ENCODE data around the gene G6PC2.

Gene G6PC2

DNA sequence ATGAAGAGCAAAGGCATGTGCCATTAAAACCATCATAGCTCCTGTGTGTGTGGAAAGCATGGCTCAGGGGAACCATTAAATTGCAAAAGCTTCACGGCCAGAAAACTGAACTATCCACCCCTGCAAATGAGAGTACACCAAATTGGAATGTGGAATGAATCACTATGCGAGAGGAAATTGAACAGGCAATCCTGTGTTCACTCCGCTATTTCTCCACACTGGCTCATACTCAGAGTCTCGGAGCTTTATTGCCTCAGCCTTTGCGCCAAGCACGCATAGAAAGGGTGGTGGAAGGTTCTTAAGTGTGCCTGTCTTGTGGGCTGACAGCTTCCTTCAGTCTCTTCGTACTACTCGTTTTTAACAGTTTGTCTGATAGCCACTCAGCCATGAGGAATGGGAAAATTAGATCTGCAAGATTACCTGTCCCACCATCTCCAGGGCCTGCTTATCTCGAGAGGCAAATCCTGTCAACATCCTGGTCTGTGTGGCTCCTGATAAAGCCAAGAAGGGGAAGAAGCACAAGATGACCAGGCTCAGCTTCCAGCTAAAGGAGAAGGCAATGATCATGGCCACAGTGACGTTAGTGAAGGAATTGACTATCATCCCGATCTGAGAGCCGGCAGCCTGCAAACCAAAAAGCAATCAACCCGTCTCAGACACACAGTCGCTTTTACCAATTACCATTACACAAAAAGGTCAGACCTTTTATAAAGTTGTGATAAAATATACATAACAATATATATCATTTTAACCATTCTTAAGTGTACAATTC is 34.9 kb downstream of the G6PC2 start:
- no peak overlapping the region for H3K4me3 ChIP-seq (ENCODE audit: low read depth, low read length)
- TF ChIP-seq, protein P1, sequence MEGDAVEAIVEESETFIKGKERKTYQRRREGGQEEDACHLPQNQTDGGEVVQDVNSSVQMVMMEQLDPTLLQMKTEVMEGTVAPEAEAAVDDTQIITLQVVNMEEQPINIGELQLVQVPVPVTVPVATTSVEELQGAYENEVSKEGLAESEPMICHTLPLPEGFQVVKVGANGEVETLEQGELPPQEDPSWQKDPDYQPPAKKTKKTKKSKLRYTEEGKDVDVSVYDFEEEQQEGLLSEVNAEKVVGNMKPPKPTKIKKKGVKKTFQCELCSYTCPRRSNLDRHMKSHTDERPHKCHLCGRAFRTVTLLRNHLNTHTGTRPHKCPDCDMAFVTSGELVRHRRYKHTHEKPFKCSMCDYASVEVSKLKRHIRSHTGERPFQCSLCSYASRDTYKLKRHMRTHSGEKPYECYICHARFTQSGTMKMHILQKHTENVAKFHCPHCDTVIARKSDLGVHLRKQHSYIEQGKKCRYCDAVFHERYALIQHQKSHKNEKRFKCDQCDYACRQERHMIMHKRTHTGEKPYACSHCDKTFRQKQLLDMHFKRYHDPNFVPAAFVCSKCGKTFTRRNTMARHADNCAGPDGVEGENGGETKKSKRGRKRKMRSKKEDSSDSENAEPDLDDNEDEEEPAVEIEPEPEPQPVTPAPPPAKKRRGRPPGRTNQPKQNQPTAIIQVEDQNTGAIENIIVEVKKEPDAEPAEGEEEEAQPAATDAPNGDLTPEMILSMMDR (IDR thresholded peaks at IDR 0.05; ENCODE audit: low read depth, low read length), result no peak
- TF ChIP-seq, protein P2, sequence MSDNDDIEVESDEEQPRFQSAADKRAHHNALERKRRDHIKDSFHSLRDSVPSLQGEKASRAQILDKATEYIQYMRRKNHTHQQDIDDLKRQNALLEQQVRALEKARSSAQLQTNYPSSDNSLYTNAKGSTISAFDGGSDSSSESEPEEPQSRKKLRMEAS (IDR thresholded peaks at IDR 0.05; ENCODE audit: low read depth, low read length), result no peak
- TF ChIP-seq POLR2A (IDR thresholded peaks at IDR 0.05; ENCODE audit: extremely low read depth, insufficient read length) (no peak), MYC (IDR thresholded peaks at IDR 0.05; ENCODE audit: low read depth, low read length) (no peak)
- DNase-seq (ENCODE audit: low read depth), result peak; percentile 57

DNA sequence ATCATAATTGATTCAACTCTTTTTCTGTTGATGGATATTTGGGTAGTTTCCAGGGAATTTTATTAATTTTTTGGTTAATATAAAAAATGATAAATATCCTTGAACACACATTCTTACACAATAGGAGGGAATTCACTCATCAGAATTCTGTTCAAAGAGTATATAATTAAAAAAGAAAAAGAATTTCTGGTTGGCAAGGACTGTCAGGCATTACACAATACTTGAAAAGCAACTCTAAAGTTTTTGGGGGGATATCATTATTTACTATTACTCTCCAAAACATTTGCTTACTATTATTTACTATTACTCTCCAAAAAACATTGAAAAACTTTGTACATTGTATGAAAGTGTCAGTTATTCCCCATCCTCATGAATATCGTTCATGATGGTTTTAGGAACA is 38.0 kb downstream of the G6PC2 start:
- DNase-seq (ENCODE audit: low read depth), result no peak
- TF ChIP-seq MYC (IDR thresholded peaks at IDR 0.05; ENCODE audit: low read depth, low read length) (no peak), POLR2A (IDR thresholded peaks at IDR 0.05; ENCODE audit: extremely low read depth, insufficient read length) (no peak)
- TF ChIP-seq, protein P2 (IDR thresholded peaks at IDR 0.05; ENCODE audit: low read depth, low read length), result no peak
- TF ChIP-seq, protein P1 (IDR thresholded peaks at IDR 0.05; ENCODE audit: low read depth, low read length), result no peak
- H3K4me3 ChIP-seq (ENCODE audit: low read depth, low read length), result no peak overlapping the region

DNA sequence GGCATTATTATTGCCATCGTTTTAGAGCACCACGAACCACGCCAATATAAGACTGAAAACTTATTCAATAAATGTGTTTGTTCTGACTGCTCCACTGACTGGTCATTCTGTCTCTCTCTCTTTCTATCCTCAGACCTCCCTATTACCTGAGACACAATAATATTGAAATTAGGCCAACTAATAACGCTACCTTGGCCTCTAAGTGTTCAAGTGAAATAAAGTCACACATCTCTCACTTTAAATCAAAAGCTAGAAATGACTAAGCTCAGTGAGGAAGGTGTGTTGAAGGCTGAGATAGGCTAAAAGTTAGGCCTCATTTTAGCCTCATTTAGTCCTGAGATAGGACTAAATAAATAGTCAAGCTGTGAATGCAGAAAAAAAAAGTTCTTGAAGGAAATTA is 38.8 kb downstream of the G6PC2 start:
- H3K4me3 ChIP-seq (ENCODE audit: low read depth, low read length), result no peak overlapping the region
- DNase-seq (ENCODE audit: low read depth), result no peak
- TF ChIP-seq POLR2A (IDR thresholded peaks at IDR 0.05; ENCODE audit: extremely low read depth, insufficient read length) (no peak), MYC (IDR thresholded peaks at IDR 0.05; ENCODE audit: low read depth, low read length) (no peak)
- TF ChIP-seq, protein P1 (IDR thresholded peaks at IDR 0.05; ENCODE audit: low read depth, low read length), result no peak
- TF ChIP-seq, protein P2 (IDR thresholded peaks at IDR 0.05; ENCODE audit: low read depth, low read length), result no peak

DNA sequence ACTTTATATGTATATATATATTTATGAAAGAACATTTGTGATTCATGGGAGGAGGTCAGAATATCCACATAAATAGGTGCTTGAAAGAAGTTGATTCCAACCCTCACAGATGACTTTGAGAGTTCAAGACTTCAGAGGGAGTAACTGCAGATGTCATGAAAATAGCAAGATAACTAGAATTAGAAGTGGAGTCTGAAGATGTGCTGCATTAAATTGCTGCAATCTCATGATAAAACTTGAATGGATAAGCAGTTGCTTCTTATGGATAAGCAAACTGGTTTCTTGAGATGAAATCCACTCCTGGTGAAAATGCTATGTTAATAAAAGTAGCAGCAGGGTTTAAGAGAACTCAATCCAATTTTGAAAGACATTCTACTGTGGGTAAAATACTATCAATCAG is 40.2 kb downstream of the G6PC2 start:
- no peak overlapping the region for H3K4me3 ChIP-seq (ENCODE audit: low read depth, low read length)
- no peak for DNase-seq (ENCODE audit: low read depth)
- TF ChIP-seq, protein P1 (IDR thresholded peaks at IDR 0.05; ENCODE audit: low read depth, low read length), result no peak
- no peak for TF ChIP-seq MYC (IDR thresholded peaks at IDR 0.05; ENCODE audit: low read depth, low read length)
- no peak for TF ChIP-seq POLR2A (IDR thresholded peaks at IDR 0.05; ENCODE audit: extremely low read depth, insufficient read length)
- TF ChIP-seq, protein P2 (IDR thresholded peaks at IDR 0.05; ENCODE audit: low read depth, low read length), result no peak

DNA sequence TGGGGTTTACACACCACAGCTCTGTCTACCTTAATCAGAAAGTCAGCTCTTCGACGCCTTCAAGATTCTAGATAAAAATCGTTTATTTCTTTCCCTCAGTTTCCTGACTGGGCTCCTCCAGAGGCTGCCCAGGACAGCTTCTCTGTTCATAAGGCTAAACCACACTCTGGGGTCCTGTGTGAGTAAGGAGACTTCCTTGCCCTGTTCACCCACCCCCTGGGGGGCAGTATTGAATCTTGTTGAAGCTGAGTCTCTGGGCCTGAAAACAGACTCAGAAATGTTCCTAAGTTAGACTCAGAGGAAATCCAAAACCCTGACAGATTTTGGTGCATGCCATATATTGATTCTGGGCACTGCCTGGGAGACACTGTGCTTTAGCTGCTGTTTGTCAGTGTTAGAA is 43.0 kb downstream of the G6PC2 start:
- no peak for TF ChIP-seq POLR2A (IDR thresholded peaks at IDR 0.05; ENCODE audit: extremely low read depth, insufficient read length)
- TF ChIP-seq, protein P2 (IDR thresholded peaks at IDR 0.05; ENCODE audit: low read depth, low read length), result no peak
- TF ChIP-seq, protein P1 (IDR thresholded peaks at IDR 0.05; ENCODE audit: low read depth, low read length), result peak; percentile 25
- no peak for TF ChIP-seq MYC (IDR thresholded peaks at IDR 0.05; ENCODE audit: low read depth, low read length)
- H3K4me3 ChIP-seq (ENCODE audit: low read depth, low read length), result no peak overlapping the region
- DNase-seq (ENCODE audit: low read depth), result peak; percentile 57

All from NB4 (cell line).